Mononuclear cell (primary cell): Measurements from ENCODE around the gene TRAF3. TPM values are rescaled to one million over a fixed set of nuclear protein-coding genes. Genes with fewer than 3 reads are reported as not detected.

ENCODE experiments used
- H3K27me3 ChIP-seq: 2 replicates; pipeline ENCODE4 v1.6.0; 2011; ENCODE audit warnings: low read length, control low read depth; ENCODE audit not compliant: insufficient read depth
- H3K4me1 ChIP-seq: 2 replicates; pipeline ENCODE4 v1.5.1; 2011; ENCODE audit warnings: mild to moderate bottlenecking, low read length, control low read depth; ENCODE audit not compliant: insufficient read depth
- H3K4me3 ChIP-seq: 2 replicates; pipeline ENCODE4 v1.5.1; 2011; ENCODE audit warnings: mild to moderate bottlenecking, low read length, moderate library complexity
- H3K9me3 ChIP-seq: 2 replicates; pipeline ENCODE4 v1.5.1; 2011; ENCODE audit warnings: low read depth, mild to moderate bottlenecking, control low read depth, low read length
- total RNA-seq: library from RNA; depleted of rRNA; stranded (reverse); fragments of >200 nt; gene quantifications from one replicate; pipeline ENCODE4 v1.2.3, GENCODE V29; 2012

Gene TRAF3
- total RNA-seq, 1 donor, result 42.4 TPM

DNA sequence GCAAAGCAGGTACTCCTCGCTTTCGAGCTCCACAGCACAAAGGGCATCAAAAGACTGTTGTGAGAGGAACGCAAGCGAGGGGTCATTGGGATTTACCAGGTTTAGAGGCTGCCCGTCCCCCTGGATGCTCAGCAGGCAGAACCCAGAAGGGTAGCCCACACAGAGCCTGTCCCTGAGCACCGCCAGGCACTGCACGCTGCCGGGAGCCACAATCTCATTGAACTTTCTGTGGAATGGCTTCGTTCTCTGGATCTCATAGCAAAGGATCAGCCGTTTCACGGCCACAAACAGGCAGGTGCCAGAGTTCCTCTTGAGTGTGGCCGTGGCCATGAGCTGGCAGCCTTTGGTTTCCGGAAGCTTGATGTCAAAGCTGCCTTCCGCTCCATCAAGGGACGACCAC, 166.7 kb downstream of the TRAF3 start:
- peaks cover 4% of the 10 kb centered on the region for H3K4me1 ChIP-seq
- H3K9me3 ChIP-seq, result no peaks in the 10 kb centered on the region
- H3K4me3 ChIP-seq, result no peak overlapping the region
- H3K27me3 ChIP-seq, result no peaks in the 10 kb centered on the region

DNA sequence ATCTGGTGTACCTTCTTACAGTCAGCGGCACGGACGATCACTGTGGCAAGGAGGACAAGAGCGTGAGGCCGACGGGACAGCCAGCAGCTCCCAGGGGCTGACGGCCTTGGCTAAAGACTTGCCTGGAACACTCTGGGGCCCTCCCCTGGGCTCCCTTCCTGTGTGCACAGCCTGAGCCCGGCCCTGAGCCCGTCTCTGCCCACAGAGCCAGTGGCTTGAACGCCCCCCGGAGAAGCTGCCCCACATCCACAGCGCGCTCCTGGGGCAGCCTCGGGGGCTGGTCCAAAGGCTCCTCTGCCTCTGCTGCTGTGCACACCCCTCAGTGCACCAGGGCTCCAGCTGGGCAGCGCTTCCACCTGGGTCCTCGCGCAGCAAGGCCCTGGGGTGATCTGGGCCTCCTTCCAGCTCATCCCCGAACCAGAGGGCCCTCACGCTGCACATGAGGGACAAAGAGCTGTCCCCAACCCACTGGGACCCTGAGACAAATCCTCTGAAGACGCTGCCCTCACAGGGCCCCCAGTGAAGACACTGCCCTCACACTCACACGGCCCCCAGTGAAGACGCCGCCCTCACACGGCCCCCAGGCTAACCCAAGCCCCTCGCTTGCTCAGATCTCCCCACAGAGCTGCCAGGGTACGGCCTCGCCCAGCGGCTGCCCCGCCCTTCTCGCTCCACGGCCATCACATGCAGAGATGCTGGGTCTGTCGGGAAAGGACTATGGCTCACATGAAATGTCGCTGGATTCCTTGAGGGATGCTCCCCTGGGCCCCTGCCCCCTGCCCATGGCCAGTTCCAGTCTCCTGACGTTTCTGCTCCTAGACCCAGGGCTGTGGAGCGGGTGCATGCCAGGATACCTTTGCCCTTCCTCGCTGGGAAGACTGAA, 167.4 kb downstream of the TRAF3 start:
- Histone ChIP-seq H3K9me3 (no peaks in the 10 kb centered on the region), H3K27me3 (no peaks in the 10 kb centered on the region), H3K4me3 (no peak overlapping the region), H3K4me1 (peaks cover 11% of the 10 kb centered on the region)

DNA sequence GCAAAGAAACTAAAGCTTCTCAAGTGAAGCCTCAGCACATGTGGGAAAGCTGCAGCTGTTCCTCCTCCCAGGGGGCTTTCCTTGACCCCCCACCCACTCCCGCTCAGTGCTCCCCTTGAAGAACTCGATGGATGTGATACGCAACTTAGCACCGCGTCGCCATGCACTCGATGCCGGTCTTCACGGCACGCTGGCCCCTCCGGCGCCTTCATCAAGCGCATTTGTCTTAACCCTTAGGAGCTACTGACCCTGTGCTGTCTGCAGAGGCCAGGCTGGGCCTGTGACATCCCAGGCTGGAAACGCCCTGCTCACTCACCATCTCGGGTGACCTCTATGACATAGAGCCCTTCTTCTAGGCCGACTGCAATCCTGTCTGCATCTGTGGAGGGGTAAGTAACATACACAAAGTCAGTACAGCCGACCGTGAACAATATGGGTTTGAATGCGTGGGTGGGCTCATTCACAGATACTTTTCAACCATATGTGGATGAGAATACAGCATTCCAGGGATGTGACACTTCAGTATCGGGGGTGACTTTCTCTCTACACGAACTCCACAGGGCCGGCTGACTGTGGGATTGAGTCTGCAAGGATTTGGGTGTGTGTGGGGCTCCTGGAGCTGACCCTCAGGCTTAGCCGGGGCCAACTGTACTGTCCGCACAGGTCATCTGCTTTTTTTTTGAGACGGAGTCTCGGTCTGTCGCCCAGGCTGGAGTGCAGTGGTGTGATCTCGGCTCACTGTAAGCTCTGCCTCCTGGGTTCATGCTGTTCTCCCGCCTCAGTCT, 168.3 kb downstream of the TRAF3 start:
- Histone ChIP-seq H3K9me3 (no peaks in the 10 kb centered on the region), H3K4me3 (no peak overlapping the region), H3K4me1 (peaks cover 15% of the 10 kb centered on the region), H3K27me3 (no peaks in the 10 kb centered on the region)

DNA sequence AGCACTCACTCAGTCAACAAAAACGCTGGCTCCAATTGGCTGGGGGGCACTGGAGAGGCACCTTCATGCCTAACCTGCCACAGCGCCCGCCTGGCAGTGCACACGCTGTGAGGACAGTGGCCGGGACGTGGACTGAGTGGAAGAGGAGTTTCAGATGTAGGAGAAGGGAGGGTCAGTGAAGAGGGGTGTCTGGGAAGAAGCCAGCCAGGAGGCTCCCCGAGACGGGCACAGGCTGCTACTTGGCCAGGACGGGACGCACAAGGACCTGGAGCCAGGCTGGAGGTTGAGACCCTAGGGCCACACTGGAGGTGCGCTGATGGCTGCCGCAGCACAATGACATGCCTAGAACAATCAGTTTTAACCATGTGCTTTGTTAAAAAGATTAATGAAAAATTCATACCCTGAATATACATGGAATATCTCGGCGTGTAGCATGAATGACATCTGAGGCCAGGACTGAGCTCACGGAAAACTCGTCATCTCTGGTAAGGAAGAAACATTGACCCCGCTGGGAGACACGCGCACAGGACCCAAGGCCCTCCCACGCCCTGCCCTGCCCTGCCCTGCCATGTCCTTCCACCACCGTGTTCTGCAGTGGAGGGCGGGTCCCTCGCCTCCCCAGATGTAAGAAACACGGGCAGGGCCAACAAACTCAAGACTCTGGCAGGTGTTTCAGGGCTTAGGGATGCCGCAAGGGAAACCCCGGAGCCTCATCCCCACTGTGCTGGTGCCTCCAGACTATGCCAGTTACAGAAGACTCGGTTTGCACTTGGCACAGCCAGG, 170.3 kb downstream of the TRAF3 start:
- H3K27me3 ChIP-seq, result no peaks in the 10 kb centered on the region
- H3K9me3 ChIP-seq, result no peaks in the 10 kb centered on the region
- no peak overlapping the region for H3K4me3 ChIP-seq
- peaks cover 15% of the 10 kb centered on the region for H3K4me1 ChIP-seq

DNA sequence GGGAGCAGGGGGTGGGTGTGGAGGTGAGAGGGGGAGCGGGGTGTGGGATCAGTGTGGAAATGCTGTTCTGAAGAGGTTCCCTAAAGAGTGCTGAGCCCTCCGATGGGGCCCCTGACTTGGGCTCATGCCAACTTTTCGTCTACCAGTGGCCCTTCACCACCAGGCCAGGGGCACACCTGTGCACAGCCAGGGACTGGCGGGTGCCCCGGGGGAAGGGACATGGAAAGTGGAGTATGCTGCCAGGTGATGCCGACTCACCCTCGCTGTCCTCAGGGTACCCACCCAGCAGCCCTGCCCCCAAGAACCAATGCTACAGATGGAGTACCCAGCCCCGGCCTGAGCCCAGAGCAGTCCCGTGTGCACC, 171.4 kb downstream of the TRAF3 start:
- H3K4me3 ChIP-seq, result no peak overlapping the region

DNA sequence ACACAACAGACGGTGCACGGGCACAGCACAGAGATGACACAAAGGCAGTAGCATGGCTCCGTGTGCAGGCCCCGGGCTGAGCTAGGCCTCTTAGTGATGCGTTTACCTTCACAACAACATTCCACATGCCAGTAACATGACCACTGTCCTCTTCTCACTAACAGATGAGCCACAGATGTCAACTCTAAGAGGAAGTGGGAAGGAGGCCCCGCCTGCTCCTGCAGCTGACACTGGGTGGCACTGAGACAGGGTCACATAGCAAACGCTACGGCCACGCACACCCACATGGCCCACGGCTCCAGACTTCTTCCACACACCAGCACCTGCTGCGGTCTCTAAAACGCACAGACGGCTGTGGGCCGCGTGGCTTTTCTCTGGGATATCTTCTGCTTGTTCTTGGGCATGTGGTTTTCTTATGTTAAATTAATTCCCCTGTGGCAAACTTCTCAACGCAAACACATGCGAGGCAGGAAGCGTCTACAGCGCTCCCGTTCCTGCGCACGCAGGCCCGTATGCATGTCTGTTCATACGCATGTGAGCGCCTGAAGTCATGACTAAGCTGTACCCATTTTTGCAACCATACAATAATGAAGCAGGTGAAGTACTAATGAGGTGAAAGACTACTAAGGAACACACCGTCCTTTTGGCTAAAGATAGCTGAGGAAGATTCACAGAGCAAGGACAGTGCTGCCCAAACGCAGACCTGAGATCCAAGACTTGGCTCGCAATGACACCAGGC, 172.0 kb downstream of the TRAF3 start:
- Histone ChIP-seq H3K27me3 (no peaks in the 10 kb centered on the region), H3K9me3 (no peaks in the 10 kb centered on the region), H3K4me3 (no peak overlapping the region), H3K4me1 (peaks cover 15% of the 10 kb centered on the region)

More for the DNA sequence above, 171.4 kb downstream of the TRAF3 start:
- H3K27me3 ChIP-seq, result no peaks in the 10 kb centered on the region
- H3K4me1 ChIP-seq, result peaks cover 15% of the 10 kb centered on the region
- no peaks in the 10 kb centered on the region for H3K9me3 ChIP-seq

DNA sequence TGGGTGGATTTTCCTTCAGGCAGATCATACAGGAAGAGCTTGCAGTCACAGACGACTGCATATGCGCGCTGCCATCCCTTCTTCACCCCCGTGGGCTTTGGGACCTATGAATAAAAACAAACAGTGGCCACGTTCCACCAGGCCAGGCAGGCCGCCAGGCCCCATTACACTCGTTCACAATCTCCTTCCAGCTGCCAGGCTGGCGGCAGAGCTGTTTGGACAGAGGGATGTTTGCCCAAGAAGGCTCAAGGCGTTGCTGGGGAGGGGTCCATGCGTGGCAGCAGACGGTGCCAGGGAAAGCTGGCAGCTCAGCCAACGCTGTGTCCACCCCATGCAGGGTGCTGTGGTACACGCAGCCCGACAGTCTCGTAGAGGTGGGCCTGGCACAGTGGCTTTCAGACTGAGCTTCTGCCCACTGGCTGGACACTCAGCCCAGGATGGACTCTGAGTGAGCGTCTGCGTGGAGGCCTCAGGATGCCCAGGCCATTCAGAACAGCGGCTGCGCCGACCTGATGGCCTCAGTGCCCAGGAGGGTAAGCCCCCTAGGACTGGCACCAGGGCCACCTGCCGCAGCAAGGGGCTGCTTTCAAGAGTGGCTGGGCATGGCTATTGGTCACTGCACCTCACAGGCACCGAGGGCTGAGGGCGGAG, 172.7 kb downstream of the TRAF3 start:
- H3K4me3 ChIP-seq, result no peak overlapping the region
- no peaks in the 10 kb centered on the region for H3K9me3 ChIP-seq
- H3K27me3 ChIP-seq, result no peaks in the 10 kb centered on the region
- peaks cover 15% of the 10 kb centered on the region for H3K4me1 ChIP-seq

DNA sequence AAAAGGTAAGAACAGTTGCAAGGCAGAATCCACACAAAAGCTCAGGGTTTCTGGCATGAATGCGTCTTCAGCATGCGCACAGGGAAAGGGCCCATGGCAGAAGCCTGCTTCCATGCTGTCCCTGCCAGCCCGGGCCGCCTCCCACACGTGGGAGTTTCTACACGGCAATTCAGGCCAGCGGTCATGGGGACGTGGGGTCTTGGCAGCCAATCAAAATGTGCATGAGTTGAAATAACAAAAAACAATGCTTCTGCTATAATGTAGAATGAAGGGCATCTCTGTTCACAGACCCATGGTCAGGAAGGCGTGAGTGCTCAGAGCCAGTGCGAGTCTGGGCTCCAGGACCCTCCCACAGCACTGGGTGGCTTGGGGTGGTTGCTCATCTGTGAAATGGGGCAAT, 173.8 kb downstream of the TRAF3 start:
- Histone ChIP-seq H3K27me3 (no peaks in the 10 kb centered on the region), H3K4me3 (no peak overlapping the region), H3K4me1 (peaks cover 15% of the 10 kb centered on the region), H3K9me3 (no peaks in the 10 kb centered on the region)

DNA sequence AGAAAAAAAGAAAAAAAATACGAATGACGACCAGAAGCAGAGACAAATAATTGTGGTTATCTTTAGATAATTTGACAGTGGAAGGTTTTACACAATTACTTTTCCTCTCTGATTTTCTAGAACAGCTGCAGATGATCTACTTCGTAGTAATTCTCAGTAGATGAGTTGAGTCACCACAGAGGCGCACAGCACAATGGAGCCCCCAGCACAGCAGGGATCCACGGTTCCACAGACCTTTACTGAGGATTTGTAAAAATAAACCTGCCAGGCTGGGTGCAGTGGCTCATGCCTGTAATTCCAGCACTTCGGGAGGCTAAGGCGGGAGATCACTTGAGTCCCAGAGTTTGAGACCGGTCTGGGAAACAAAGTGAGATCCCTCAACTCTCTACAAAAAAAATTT, 174.6 kb downstream of the TRAF3 start:
- Histone ChIP-seq H3K4me3 (no peak overlapping the region), H3K9me3 (no peaks in the 10 kb centered on the region)

DNA sequence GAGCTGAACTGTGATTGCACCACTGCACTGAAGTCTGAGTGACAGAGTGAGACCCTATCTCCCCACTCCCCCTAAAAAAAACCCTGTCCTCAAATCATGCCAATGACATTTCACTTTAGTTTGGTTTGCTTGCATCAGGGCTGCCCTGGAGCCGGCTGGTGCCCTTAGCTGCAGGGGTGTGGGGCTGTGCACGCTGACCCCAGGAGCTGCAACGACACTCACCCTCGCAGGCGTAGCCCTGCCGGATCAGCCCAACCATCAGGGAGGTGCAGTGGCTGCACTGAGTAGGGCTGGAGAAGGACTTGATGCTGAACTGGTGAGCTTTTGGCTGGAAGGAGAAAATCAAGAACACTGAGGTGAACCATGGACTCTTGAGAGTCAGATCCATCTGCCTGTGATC, 175.0 kb downstream of the TRAF3 start:
- Histone ChIP-seq H3K4me1 (peaks cover 15% of the 10 kb centered on the region), H3K27me3 (no peaks in the 10 kb centered on the region), H3K4me3 (no peak overlapping the region), H3K9me3 (no peaks in the 10 kb centered on the region)

More for the DNA sequence above, 174.6 kb downstream of the TRAF3 start:
- Histone ChIP-seq H3K27me3 (no peaks in the 10 kb centered on the region), H3K4me1 (peaks cover 15% of the 10 kb centered on the region)

DNA sequence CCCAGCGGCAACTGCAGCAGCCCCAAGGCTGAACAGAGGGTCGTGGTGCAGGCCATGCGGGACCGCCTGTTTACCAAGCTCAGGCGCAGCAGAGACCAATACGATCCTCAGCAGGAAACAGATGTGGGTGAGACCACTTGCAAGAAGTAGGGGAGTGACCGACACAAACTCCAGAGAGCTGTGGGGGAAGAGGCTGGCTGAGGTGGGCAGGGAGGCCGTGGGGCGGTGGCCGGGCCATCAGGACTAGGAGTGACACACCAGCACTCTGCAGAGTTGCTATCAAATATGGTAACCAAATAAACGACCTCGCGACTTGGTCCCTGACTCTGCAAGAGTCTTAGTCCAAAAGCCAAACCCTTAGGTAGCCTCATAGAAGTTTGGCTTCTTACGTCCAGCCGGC, 175.9 kb downstream of the TRAF3 start:
- H3K4me3 ChIP-seq, result no peak overlapping the region
- peaks cover 15% of the 10 kb centered on the region for H3K4me1 ChIP-seq
- no peaks in the 10 kb centered on the region for H3K9me3 ChIP-seq
- H3K27me3 ChIP-seq, result no peaks in the 10 kb centered on the region

DNA sequence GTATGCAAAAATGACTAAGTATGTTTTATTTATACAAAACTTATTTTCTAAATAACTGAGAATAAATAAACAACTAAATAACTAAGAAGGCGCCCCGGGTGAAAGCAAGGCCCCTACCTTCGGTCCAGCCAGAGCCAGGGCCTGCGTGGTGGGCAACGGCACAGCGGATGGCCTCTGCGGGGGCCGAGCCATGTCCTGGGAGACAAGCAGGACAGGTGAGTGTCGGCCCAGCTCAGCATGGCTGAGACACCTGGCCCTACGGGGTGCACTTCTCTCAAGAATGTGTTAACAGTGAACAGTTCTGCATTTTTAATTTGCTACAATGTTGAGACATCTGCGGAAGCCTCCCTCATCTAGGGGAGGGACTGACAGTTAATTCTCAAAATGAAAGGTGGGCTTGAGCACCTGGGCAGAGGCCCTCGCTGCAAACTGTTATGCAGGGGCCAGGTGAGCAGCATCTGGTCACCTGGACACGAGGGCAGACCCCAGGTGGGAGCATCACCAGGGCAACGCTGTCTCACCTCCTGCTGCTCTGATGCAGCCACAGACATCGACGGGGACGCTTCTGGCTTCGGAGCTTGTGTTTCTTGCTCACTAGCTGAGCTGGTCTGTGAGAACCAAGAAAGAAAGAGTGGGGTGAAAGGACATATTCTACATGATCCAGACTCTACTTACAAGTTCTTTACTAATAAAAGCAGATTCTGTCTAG, 177.0 kb downstream of the TRAF3 start:
- H3K27me3 ChIP-seq, result no peaks in the 10 kb centered on the region
- no peak overlapping the region for H3K4me3 ChIP-seq
- H3K4me1 ChIP-seq, result peaks cover 8% of the 10 kb centered on the region
- H3K9me3 ChIP-seq, result no peaks in the 10 kb centered on the region

DNA sequence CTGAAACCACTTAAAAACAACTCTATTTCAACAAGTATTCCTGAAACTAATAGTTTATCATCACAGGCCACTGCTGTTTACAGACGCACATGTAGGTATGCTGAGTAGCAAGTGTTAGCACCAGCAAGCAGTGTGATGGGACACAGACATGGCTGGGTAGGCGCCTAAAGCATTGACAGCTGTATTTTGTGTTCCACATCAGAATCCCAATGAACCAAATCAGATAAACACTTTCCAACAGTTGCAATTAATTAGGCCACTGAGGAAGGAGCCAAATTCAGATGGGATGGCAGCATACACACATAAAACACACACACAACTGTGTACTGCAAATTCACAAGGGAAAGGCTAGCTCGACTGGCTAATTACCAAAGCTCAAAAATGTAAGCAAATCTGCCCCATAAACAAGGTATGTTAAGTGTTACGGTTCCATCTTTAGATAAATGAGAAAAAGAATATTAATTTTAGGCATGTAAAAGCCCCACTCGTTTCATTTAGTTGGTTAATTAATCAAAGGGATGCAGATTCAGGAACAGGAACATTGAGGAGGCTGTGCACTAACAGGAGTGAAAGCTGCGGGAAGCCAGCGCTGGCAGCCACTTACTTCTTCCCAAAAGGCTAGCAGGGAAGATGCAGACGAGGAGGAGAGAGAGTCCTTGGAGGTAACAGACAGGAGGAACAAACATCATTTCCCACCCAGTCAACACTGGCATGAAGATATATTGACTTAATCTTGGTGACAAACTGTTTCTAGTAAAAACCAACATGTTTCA, 178.6 kb downstream of the TRAF3 start:
- H3K4me1 ChIP-seq, result no peaks in the 10 kb centered on the region
- H3K9me3 ChIP-seq, result no peaks in the 10 kb centered on the region
- no peaks in the 10 kb centered on the region for H3K27me3 ChIP-seq
- no peak overlapping the region for H3K4me3 ChIP-seq
